Natural killer cell treated with Interleukin-12 subunit alpha and Interleukin-12 subunit beta and Interleukin-15 and Interleukin-18, amount 100 ng/mL, for 72 hours (primary cell): ENCODE data around the gene NOX3. TPM values are rescaled to one million over a fixed set of nuclear protein-coding genes. Genes with fewer than 3 reads are reported as not detected.
"Not testable (repeated sequence)": the region's sequence is repeated elsewhere in the genome, so short reads cannot be mapped to it uniquely, and the experiment has no call there.

Source experiments
- ATAC-seq, 2 donors: fragments of 150-1000 bp; cut with Tn5 transposase in 1 of 2; sonication (Bioruptor Pico), chemical (Tn5 transposase) in 1 of 2; 2 replicates each; pipeline ENCODE4 v1.10.0; 2021
- DNase-seq: peaks from one replicate; pipeline ENCODE4 v3.0.0; 2022; ENCODE audit warnings: low spot score
- H3K27ac Mint-ChIP-seq, 2 donors: 1 replicate in 1 of 2; 2 replicates in 1 of 2; pipeline ENCODE4 v1.8.0; 2022; ENCODE audit warnings: mixed read lengths in 2 of 2, mild to moderate bottlenecking in 1 of 2, moderate library complexity in 1 of 2
- H3K27me3 Mint-ChIP-seq, 2 donors: 1 replicate in 1 of 2; 2 replicates in 1 of 2; pipeline ENCODE4 v1.8.0; 2022; ENCODE audit warnings: mixed read lengths in 2 of 2
- H3K36me3 Mint-ChIP-seq: one replicate; pipeline ENCODE4 v1.8.0; 2022; ENCODE audit warnings: mixed read lengths
- H3K4me1 Mint-ChIP-seq, 2 donors: 1 replicate in 1 of 2; 2 replicates in 1 of 2; pipeline ENCODE4 v1.8.0; 2022; ENCODE audit warnings: low read depth in 2 of 2, mixed read lengths in 2 of 2, mild to moderate bottlenecking in 1 of 2
- H3K4me3 Mint-ChIP-seq: one replicate; pipeline ENCODE4 v1.8.0; 2022; ENCODE audit warnings: mixed read lengths
- H3K9me3 Mint-ChIP-seq: 2 replicates; pipeline ENCODE4 v1.8.0; 2022; ENCODE audit warnings: mixed read lengths
- total RNA-seq, 2 donors: library from RNA; stranded (reverse); gene quantifications; one replicate each; pipeline ENCODE4 v1.2.3, GENCODE V29; 2022

The NOX3 gene
- total RNA-seq, 2 donors from 2014 or later = not detected

- no peaks in the 10 kb centered on the region for H3K36me3 Mint-ChIP-seq
- H3K4me1 Mint-ChIP-seq = no peaks in the 10 kb centered on the region
- no peak overlapping the region for H3K4me3 Mint-ChIP-seq
- no peaks in the 10 kb centered on the region for H3K9me3 Mint-ChIP-seq
- H3K27me3 Mint-ChIP-seq = peaks cover 6 to 28% of the 10 kb centered on the region in 2 donors
- DNase-seq = no peak
- no peak overlapping the region for H3K27ac Mint-ChIP-seq
- ATAC-seq = no peak
These were observed 78.6 kb downstream of the NOX3 start for GRCh38 chr6:155377061-155377460.

GRCh38 chr6:155375801-155376200 is 79.8 kb downstream of the NOX3 start:
- no peaks in the 10 kb centered on the region for H3K36me3 Mint-ChIP-seq
- DNase-seq = no peak
- ATAC-seq = no peak
- no peaks in the 10 kb centered on the region for H3K9me3 Mint-ChIP-seq
- no peak overlapping the region for H3K27ac Mint-ChIP-seq
- H3K4me1 Mint-ChIP-seq = no peaks in the 10 kb centered on the region
- peaks cover 14 to 36% of the 10 kb centered on the region in 2 donors for H3K27me3 Mint-ChIP-seq
- no peak overlapping the region for H3K4me3 Mint-ChIP-seq

GRCh38 chr6:155374681-155375080 is 81.0 kb downstream of the NOX3 start:
- no peak overlapping the region for H3K4me3 Mint-ChIP-seq
- H3K36me3 Mint-ChIP-seq = no peaks in the 10 kb centered on the region
- DNase-seq = no peak
- no peaks in the 10 kb centered on the region for H3K9me3 Mint-ChIP-seq
- H3K27me3 Mint-ChIP-seq = peaks cover 14 to 34% of the 10 kb centered on the region in 2 donors
- no peak for ATAC-seq
- H3K4me1 Mint-ChIP-seq = no peaks in the 10 kb centered on the region
- no peak overlapping the region for H3K27ac Mint-ChIP-seq

- H3K27ac Mint-ChIP-seq = no peak overlapping the region
- no peaks in the 10 kb centered on the region for H3K36me3 Mint-ChIP-seq
- H3K9me3 Mint-ChIP-seq = no peaks in the 10 kb centered on the region
- no peak for DNase-seq
- H3K4me3 Mint-ChIP-seq = no peak overlapping the region
- H3K4me1 Mint-ChIP-seq = no peaks in the 10 kb centered on the region
- no peak for ATAC-seq
- peaks cover 14 to 33% of the 10 kb centered on the region in 2 donors for H3K27me3 Mint-ChIP-seq
These were observed 82.4 kb downstream of the NOX3 start for GRCh38 chr6:155373276-155373675.

GRCh38 chr6:155372256-155372655 is 83.4 kb downstream of the NOX3 start:
- Mint-ChIP-seq H3K27me3 (peaks cover 14 to 33% of the 10 kb centered on the region in 2 donors), H3K36me3 (no peaks in the 10 kb centered on the region), H3K4me1 (no peaks in the 10 kb centered on the region), H3K27ac (no peak overlapping the region), H3K9me3 (no peaks in the 10 kb centered on the region), H3K4me3 (no peak overlapping the region)
- ATAC-seq (no peak), DNase-seq (no peak)

- no peaks in the 10 kb centered on the region for H3K36me3 Mint-ChIP-seq
- DNase-seq (no peak), ATAC-seq (no peak)
- no peak overlapping the region for H3K4me3 Mint-ChIP-seq
- H3K9me3 Mint-ChIP-seq = no peaks in the 10 kb centered on the region
- H3K27ac Mint-ChIP-seq = no peak overlapping the region
- peaks cover 17 to 30% of the 10 kb centered on the region in 2 donors for H3K27me3 Mint-ChIP-seq
- no peaks in the 10 kb centered on the region for H3K4me1 Mint-ChIP-seq
These were observed 84.4 kb downstream of the NOX3 start for GRCh38 chr6:155371230-155371629.

- Mint-ChIP-seq H3K9me3 (no peaks in the 10 kb centered on the region), H3K4me1 (no peaks in the 10 kb centered on the region), H3K36me3 (no peaks in the 10 kb centered on the region), H3K27ac (peak overlapping the region in 1 of 2 donors; percentile 25), H3K27me3 (peaks cover 10 to 22% of the 10 kb centered on the region in 2 donors), H3K4me3 (no peak overlapping the region)
- DNase-seq (no peak), ATAC-seq (no peak)
These were observed 89.3 kb downstream of the NOX3 start for GRCh38 chr6:155366325-155366724.

GRCh38 chr6:155364844-155365437 is 90.7 kb downstream of the NOX3 start:
- H3K4me3 Mint-ChIP-seq = no peak overlapping the region
- ATAC-seq (no peak), DNase-seq (no peak)
- H3K36me3 Mint-ChIP-seq = no peaks in the 10 kb centered on the region
- H3K27me3 Mint-ChIP-seq = peaks cover 8 to 31% of the 10 kb centered on the region in 2 donors
- no peaks in the 10 kb centered on the region for H3K9me3 Mint-ChIP-seq
- H3K4me1 Mint-ChIP-seq = no peaks in the 10 kb centered on the region
- H3K27ac Mint-ChIP-seq = no peak overlapping the region

- not testable (repeated sequence) for H3K9me3 Mint-ChIP-seq, ATAC-seq, H3K4me1 Mint-ChIP-seq
These were observed 91.6 kb downstream of the NOX3 start for GRCh38 chr6:155364021-155364420.

GRCh38 chr6:155362968-155363632 is 92.5 kb downstream of the NOX3 start:
- ATAC-seq, H3K4me3 Mint-ChIP-seq, H3K36me3 Mint-ChIP-seq, H3K4me1 Mint-ChIP-seq, DNase-seq, H3K9me3 Mint-ChIP-seq, H3K27ac Mint-ChIP-seq: not testable (repeated sequence)
- H3K27me3 Mint-ChIP-seq = peaks cover 20 to 46% of the 10 kb centered on the region in 2 donors

More at GRCh38 chr6:155364021-155364420, 91.6 kb downstream of the NOX3 start:
- not testable (repeated sequence) for H3K4me3 Mint-ChIP-seq, H3K27ac Mint-ChIP-seq, DNase-seq, H3K36me3 Mint-ChIP-seq
- peaks cover 17 to 37% of the 10 kb centered on the region in 2 donors for H3K27me3 Mint-ChIP-seq

GRCh38 chr6:155354167-155354566 is 101.5 kb downstream of the NOX3 start:
- Mint-ChIP-seq H3K36me3 (peaks cover 12% of the 10 kb centered on the region), H3K9me3 (peaks cover 6% of the 10 kb centered on the region), H3K27ac (no peak overlapping the region), H3K4me1 (no peaks in the 10 kb centered on the region), H3K27me3 (peaks cover 9 to 26% of the 10 kb centered on the region in 2 donors), H3K4me3 (no peak overlapping the region)
- ATAC-seq (no peak), DNase-seq (no peak)

GRCh38 chr6:155352811-155353210 is 102.8 kb downstream of the NOX3 start:
- peaks cover 12% of the 10 kb centered on the region for H3K36me3 Mint-ChIP-seq
- H3K9me3 Mint-ChIP-seq = peaks cover 10% of the 10 kb centered on the region
- no peak for ATAC-seq

GRCh38 chr6:155352130-155352420 is 103.6 kb downstream of the NOX3 start:
- Mint-ChIP-seq H3K9me3 (peaks cover 13% of the 10 kb centered on the region), H3K4me3 (no peak overlapping the region), H3K27me3 (peaks cover 3 to 24% of the 10 kb centered on the region in 2 donors), H3K4me1 (no peaks in the 10 kb centered on the region), H3K27ac (no peak overlapping the region), H3K36me3 (peaks cover 20% of the 10 kb centered on the region)
- ATAC-seq (no peak), DNase-seq (no peak)

More at GRCh38 chr6:155352811-155353210, 102.8 kb downstream of the NOX3 start:
- Mint-ChIP-seq H3K4me1 (no peaks in the 10 kb centered on the region), H3K27me3 (peaks cover 3 to 18% of the 10 kb centered on the region in 2 donors), H3K4me3 (no peak overlapping the region), H3K27ac (no peak overlapping the region)
- no peak for DNase-seq

- Mint-ChIP-seq H3K27ac (no peak overlapping the region), H3K4me1 (no peaks in the 10 kb centered on the region), H3K27me3 (peaks cover 3 to 30% of the 10 kb centered on the region in 2 donors), H3K4me3 (no peak overlapping the region), H3K36me3 (peaks cover 25% of the 10 kb centered on the region), H3K9me3 (peaks cover 17% of the 10 kb centered on the region)
- ATAC-seq (no peak), DNase-seq (no peak)
These were observed 104.1 kb downstream of the NOX3 start for GRCh38 chr6:155351273-155352129.
